K562 (cell line): ENCODE data around the gene LENEP. TPM values are rescaled to one million over a fixed set of nuclear protein-coding genes. Genes with fewer than 3 reads are reported as not detected.

Experiments
- AFF1 ChIP-seq, 2 experiments: fragments of 450-650 bp; IDR thresholded peaks; 2 replicates each; pipeline ENCODE4 v1.6.1; 2018; ENCODE audit warnings: mild to moderate bottlenecking in 2 of 2, low read depth in 1 of 2; ENCODE audit not compliant: partially characterized antibody in 2 of 2
- CBFB ChIP-seq: sonication (generic); formaldehyde crosslinking; IDR thresholded peaks from 2 replicates; pipeline ENCODE4 v1.4.0; 2020; ENCODE audit warnings: mild to moderate bottlenecking, missing genetic modification reagents
- CREB5 ChIP-seq: fragments of 250-450 bp; sonication (Bioruptor Pico); IDR thresholded peaks from 2 replicates; pipeline ENCODE4 v1.5.0; 2020; ENCODE audit warnings: mild to moderate bottlenecking
- CREM ChIP-seq: IDR thresholded peaks from 2 replicates; pipeline ENCODE4 v1.6.1; 2014; ENCODE audit warnings: antibody characterized with exemption, low read depth
- GTF2A2 ChIP-seq: IDR thresholded peaks from 2 replicates; pipeline ENCODE4 v1.6.1; 2016; ENCODE audit warnings: mild to moderate bottlenecking, missing genetic modification characterization, missing compliant biosample characterization
- HDAC3 ChIP-seq: fragments of 450-650 bp; IDR thresholded peaks from 2 replicates; pipeline ENCODE4 v1.6.1; 2018; ENCODE audit warnings: borderline replicate concordance, mild to moderate bottlenecking, moderate library complexity; ENCODE audit not compliant: partially characterized antibody
- HDGF ChIP-seq: fragments of 450-650 bp; IDR thresholded peaks from 2 replicates; pipeline ENCODE4 v1.6.1; 2016
- HMG20A ChIP-seq: fragments of 450-650 bp; formaldehyde crosslinking; conservative IDR thresholded peaks from 2 replicates; pipeline ENCODE4 v1.4.0; 2020; ENCODE audit warnings: mild to moderate bottlenecking, mixed read lengths
- HOXB6 ChIP-seq: fragments of 250-450 bp; sonication (Bioruptor Pico); IDR thresholded peaks from 2 replicates; pipeline ENCODE4 v1.5.1; 2022; ENCODE audit warnings: mild to moderate bottlenecking, borderline replicate concordance
- KAT7 ChIP-seq: sonication (generic); formaldehyde crosslinking; IDR thresholded peaks from 2 replicates; pipeline ENCODE4 v1.8.0; 2022; ENCODE audit warnings: missing genetic modification reagents, mild to moderate bottlenecking, borderline replicate concordance
- MYNN ChIP-seq, 2 experiments: sonication (generic); formaldehyde crosslinking in 1 of 2; IDR thresholded peaks; 2 replicates each; pipeline versions ENCODE4 v1.5.0 to v1.6.1; 2016 to 2020; ENCODE audit warnings: antibody characterized with exemption in 1 of 2, missing genetic modification reagents in 1 of 2
- SLC30A9 ChIP-seq: fragments of 250-450 bp; sonication (Bioruptor Pico); IDR thresholded peaks from 2 replicates; pipeline ENCODE4 v1.8.0; 2022; ENCODE audit warnings: mild to moderate bottlenecking, moderate library complexity
- SMAD4 ChIP-seq: fragments of 250-450 bp; sonication (Bioruptor Pico); conservative IDR thresholded peaks from 2 replicates; pipeline ENCODE4 v1.8.0; 2021; ENCODE audit warnings: inconsistent platforms, mild to moderate bottlenecking, moderate library complexity
- STAT5A ChIP-seq: IDR thresholded peaks from 2 replicates; pipeline ENCODE4 v1.6.1; 2012; ENCODE audit warnings: low read length, inconsistent platforms, borderline replicate concordance
- TCFL5 ChIP-seq: fragments of 250-450 bp; sonication (Bioruptor Pico); conservative IDR thresholded peaks from 2 replicates; pipeline ENCODE4 v1.6.1; 2021; ENCODE audit warnings: mild to moderate bottlenecking, moderate library complexity, matching md5 sums
- ZBTB5 ChIP-seq: fragments of 450-650 bp; IDR thresholded peaks from 2 replicates; pipeline ENCODE4 v1.6.1; 2017; ENCODE audit warnings: antibody characterized with exemption
- ZBTB8A ChIP-seq: fragments of 450-650 bp; IDR thresholded peaks from 2 replicates; pipeline ENCODE4 v1.6.1; 2018; ENCODE audit warnings: mild to moderate bottlenecking, moderate library complexity; ENCODE audit not compliant: partially characterized antibody
- ZNF146 ChIP-seq: IDR thresholded peaks from one replicate; pipeline ENCODE4 v1.6.1; 2018; ENCODE audit warnings: missing compliant biosample characterization; ENCODE audit not compliant: unreplicated experiment
- ZNF174 ChIP-seq: fragments of 250-450 bp; sonication (Bioruptor Pico); IDR thresholded peaks from 2 replicates; pipeline ENCODE4 v1.4.0; 2020; ENCODE audit warnings: mild to moderate bottlenecking
- polyA plus RNA-seq, 8 experiments: library from polyadenylated mRNA; depleted of rRNA in 4 of 8; stranded (reverse) in 5 of 8; unstranded in 3 of 8; fragments of >200 nt; fragmentation: Nextera tagmentation in 2 of 8; fragmentation: Illumina TruSeq in 1 of 8; extraction: Ambion mirVana in 2 of 8; extraction: Trizol in 1 of 8; gene quantifications; 2 replicates each; pipeline versions ENCODE4 v1.2.1 to v1.2.3, GENCODE V29; 2011 to 2014; ENCODE audit warnings: inconsistent platforms in 1 of 8, missing spikeins in 1 of 8
- total RNA-seq, 7 experiments: library from RNA; depleted of rRNA in 6 of 7; stranded (reverse); fragments of >200 nt in 6 of 7; fragmentation: Illumina TruSeq in 2 of 7; extraction: Trizol in 2 of 7; gene quantifications; 2 replicates each; pipeline versions ENCODE4 v1.2.1 to v1.2.3, GENCODE V29; 2011 to 2021; ENCODE audit warnings: low replicate concordance in 1 of 7
- TF ChIP-seq, protein P1 (sequence below): fragments of 450-650 bp; conservative IDR thresholded peaks from 2 replicates; pipeline ENCODE4 v1.6.1; 2016; ENCODE audit warnings: missing genetic modification characterization, low read depth, mild to moderate bottlenecking, missing compliant biosample characterization, moderate library complexity

Gene LENEP
- total and polyA plus RNA-seq, 9 of the 15 experiments (the other 6 are each of a cell fraction or from before 2014, with no cell fraction given) = 0.23 to 0.87 (median 0.67) TPM; not detected in 5

DNA sequence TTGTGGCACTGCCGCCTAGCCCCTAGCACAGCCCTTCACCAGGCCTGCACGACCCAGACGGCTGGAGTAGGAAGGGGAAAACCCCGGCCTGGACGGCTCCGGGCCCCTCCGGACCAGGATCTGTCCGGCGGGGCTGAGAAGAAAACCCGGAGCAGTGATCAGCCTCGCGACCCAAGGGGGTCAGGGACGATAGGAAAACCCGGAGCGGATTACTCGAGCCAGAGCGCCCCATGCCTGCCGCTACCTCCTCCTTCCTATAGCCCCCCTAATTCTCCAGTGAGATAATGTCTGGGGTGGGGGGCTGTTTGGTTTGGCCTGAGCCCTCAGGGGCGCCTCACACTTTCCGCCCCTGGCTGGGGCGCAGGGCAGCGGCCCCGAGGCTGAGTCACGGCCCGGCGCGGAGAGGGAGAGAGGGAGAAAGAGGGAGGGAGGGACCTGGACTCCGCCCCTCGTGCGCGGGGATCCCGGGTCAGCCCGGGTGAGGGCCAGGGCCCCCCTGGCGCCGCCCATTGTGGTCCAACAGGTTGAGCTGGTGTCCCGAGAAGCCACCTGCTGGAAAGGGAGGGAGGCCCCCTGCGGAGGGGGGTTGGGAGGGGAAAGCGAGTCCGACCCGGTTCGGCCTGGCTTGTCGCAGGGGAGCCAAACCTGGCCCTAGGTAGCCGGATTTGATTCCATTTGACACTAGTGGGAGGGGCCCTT is 7.5 kb downstream of the LENEP start (continued):
- TF ChIP-seq TCFL5 (CRISPR knock-in tag) (0 out of 2 replicates have a peak, but pooled peaks have one; percentile 36), HDAC3 (peak; percentile 98), ZNF174 (CRISPR knock-in tag) (no peak), SMAD4 (CRISPR knock-in tag) (peak; percentile 98), HOXB6 (CRISPR knock-in tag) (no peak), ZNF146 (CRISPR knock-in tag) (peak; percentile 32), AFF1 (IDR thresholded peaks at IDR 0.05; ENCODE audit: low read depth in 1 of 2, partially characterized antibody in 2 of 2) (peak; percentile 43 to 86), KAT7 (CRISPR knock-in tag) (no peak; the same call in 1 of the 2 replicates), STAT5A (no peak; the same call in 1 of the 2 replicates), ZBTB5 (no peak), CREM (peak; percentile 39), SLC30A9 (CRISPR knock-in tag) (no peak), CREB5 (CRISPR knock-in tag) (no peak), HDGF (no peak), ZBTB8A (no peak), CBFB (CRISPR knock-in tag) (no peak), GTF2A2 (tag) (peak; percentile 58; the same call in 1 of the 2 replicates), MYNN (IDR thresholded peaks at IDR 0.05) (no peak), MYNN (CRISPR knock-in tag; IDR thresholded peaks at IDR 0.05) (no peak), HMG20A (no peak)
- TF ChIP-seq, protein P1, sequence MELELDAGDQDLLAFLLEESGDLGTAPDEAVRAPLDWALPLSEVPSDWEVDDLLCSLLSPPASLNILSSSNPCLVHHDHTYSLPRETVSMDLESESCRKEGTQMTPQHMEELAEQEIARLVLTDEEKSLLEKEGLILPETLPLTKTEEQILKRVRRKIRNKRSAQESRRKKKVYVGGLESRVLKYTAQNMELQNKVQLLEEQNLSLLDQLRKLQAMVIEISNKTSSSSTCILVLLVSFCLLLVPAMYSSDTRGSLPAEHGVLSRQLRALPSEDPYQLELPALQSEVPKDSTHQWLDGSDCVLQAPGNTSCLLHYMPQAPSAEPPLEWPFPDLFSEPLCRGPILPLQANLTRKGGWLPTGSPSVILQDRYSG (tag) = no peak
